GM23248 (cell line): ENCODE results near the gene SSRP1. TPM values are rescaled to one million over a fixed set of nuclear protein-coding genes. Genes with fewer than 3 reads are reported as not detected.

Experiments
- DNase-seq: peaks from one replicate; pipeline ENCODE4 v3.0.0-alpha.2; 2015
- H2AFZ ChIP-seq: fragments of 200-600 bp; sonication (generic); 2 replicates; pipeline ENCODE4 v1.6.1; 2016; ENCODE audit warnings: antibody characterized with exemption
- H3F3A ChIP-seq: fragments of 200-600 bp; sonication (generic); 2 replicates; pipeline ENCODE4 v1.6.1; 2016; ENCODE audit warnings: mild to moderate bottlenecking, antibody characterized with exemption, mixed run types; ENCODE audit not compliant: insufficient read depth
- H3K27ac ChIP-seq: fragments of 200-600 bp; sonication (generic); 2 replicates; pipeline ENCODE4 v1.5.1; 2016; ENCODE audit warnings: mild to moderate bottlenecking
- H3K27me3 ChIP-seq: fragments of 200-600 bp; sonication (generic); replicated peaks from 2 replicates; pipeline ENCODE4 v1.6.1; 2016; ENCODE audit warnings: mild to moderate bottlenecking; ENCODE audit not compliant: insufficient read depth
- H3K36me3 ChIP-seq: fragments of 200-600 bp; sonication (generic); 2 replicates; pipeline ENCODE4 v1.6.1; 2016; ENCODE audit warnings: low read depth, mild to moderate bottlenecking
- H3K4me1 ChIP-seq: fragments of 200-600 bp; sonication (generic); 2 replicates; pipeline ENCODE4 v1.6.1; 2016; ENCODE audit warnings: mild to moderate bottlenecking; ENCODE audit not compliant: insufficient read depth
- H3K4me2 ChIP-seq: fragments of 200-600 bp; sonication (generic); one replicate; pipeline ENCODE4 v1.6.1; 2016; ENCODE audit warnings: mild to moderate bottlenecking; ENCODE audit not compliant: unreplicated experiment
- H3K4me3 ChIP-seq: fragments of 200-600 bp; sonication (generic); 2 replicates; pipeline ENCODE4 v1.5.1; 2016; ENCODE audit warnings: mild to moderate bottlenecking
- H3K79me2 ChIP-seq: fragments of 200-600 bp; sonication (generic); 2 replicates; pipeline ENCODE4 v1.6.1; 2016; ENCODE audit warnings: mild to moderate bottlenecking; ENCODE audit not compliant: insufficient read depth
- H3K9ac ChIP-seq: fragments of 200-600 bp; sonication (generic); 2 replicates; pipeline ENCODE4 v1.6.1; 2016; ENCODE audit warnings: mild to moderate bottlenecking
- H3K9me2 ChIP-seq: fragments of 200-600 bp; sonication (generic); 2 replicates; pipeline ENCODE4 v1.6.1; 2016; ENCODE audit warnings: mixed run types, mild to moderate bottlenecking, moderate library complexity; ENCODE audit not compliant: insufficient read depth
- H3K9me3 ChIP-seq: fragments of 200-600 bp; sonication (generic); one replicate; pipeline ENCODE4 v1.6.1; 2017; ENCODE audit warnings: low read depth
- H4K20me1 ChIP-seq: fragments of 200-600 bp; sonication (generic); 2 replicates; pipeline ENCODE4 v1.6.0; 2016; ENCODE audit not compliant: insufficient read depth
- EZH2 ChIP-seq: fragments of 200-600 bp; sonication (generic); IDR thresholded peaks from 2 replicates; pipeline ENCODE4 v1.6.1; 2018; ENCODE audit warnings: antibody characterized with exemption, mild to moderate bottlenecking; ENCODE audit not compliant: insufficient read depth, poor library complexity, severe bottlenecking
- EZH2phosphoT487 ChIP-seq: fragments of 200-600 bp; sonication (generic); IDR thresholded peaks from 2 replicates; pipeline ENCODE4 v1.6.1; 2018; ENCODE audit warnings: antibody characterized with exemption, moderate library complexity, mild to moderate bottlenecking, low read depth; ENCODE audit not compliant: insufficient read depth
- WGBS, 2 experiments: methylation state at CpG; one replicate each; pipeline ENCODE4 v1.1.6; 2015 to 2017; ENCODE audit warnings: low lambda C conversion rate in 2 of 2, low coverage in 1 of 2; ENCODE audit errors: missing lambda C conversion rate in 2 of 2; 5-methylcytosine and 5-hydroxymethylcytosine counted together
- in situ Hi-C: fragments of 300-500 bp; cut with MboI; formaldehyde crosslinking; loops from 2 replicates; pipeline ENCODE4 v1.15.0; 2020
- polyA plus RNA-seq: library from polyadenylated mRNA; unstranded; fragments of >200 nt; fragmentation: Nextera tagmentation; extraction: Ambion mirVana; gene quantifications from 2 replicates; pipeline ENCODE4 v1.2.1, GENCODE V29; 2016
- total RNA-seq: library from RNA; depleted of rRNA; stranded (reverse); fragments of >200 nt; shearing (Covaris generic); gene quantifications from 2 replicates; pipeline ENCODE4 v1.2.3, GENCODE V29; 2014

Gene SSRP1
- total and polyA plus RNA-seq, 2 experiments from 2014 or later, result 29.3 to 76.2 TPM

DNA sequence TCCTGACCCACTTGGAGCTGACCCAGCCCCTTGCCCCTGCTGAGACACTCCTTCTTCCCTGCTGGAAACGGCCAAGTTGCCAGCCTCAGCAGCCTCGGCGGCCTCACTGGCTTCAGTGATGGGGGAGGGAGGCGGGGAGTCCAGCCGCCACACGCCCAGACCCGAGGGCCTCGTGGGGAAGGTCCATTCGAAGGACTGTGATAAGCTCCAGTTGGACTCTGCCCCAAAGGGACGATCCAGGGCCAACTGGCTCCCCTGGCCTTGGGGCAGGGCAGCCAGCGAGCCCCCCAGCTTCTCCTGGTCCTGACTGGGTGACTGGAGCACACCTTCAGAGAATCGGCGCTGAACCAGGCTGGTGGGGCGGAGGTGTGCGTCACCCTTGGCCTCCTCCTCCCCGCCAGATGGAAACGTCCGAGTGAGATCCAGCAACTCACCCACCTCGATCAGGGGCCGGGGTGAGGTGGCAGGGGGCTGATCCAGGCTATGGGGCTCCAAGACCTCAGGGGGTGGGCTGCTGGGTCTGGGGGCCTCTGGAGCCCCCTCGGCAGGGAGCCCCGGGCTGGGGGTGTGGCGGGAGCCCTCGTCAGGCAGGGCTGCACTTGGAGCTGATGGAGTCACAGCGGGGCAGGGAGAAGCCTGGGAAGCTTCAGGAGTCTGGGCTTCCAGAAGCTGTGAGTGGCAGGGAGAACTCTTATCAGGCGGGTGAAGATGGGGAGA, 22.5 kb downstream of the SSRP1 start:
- Histone ChIP-seq H3K79me2 (peaks cover 71% of the 10 kb centered on the region), H4K20me1 (peaks cover 9% of the 10 kb centered on the region; the same call in 1 of the 2 replicates)
- no peak for DNase-seq

DNA sequence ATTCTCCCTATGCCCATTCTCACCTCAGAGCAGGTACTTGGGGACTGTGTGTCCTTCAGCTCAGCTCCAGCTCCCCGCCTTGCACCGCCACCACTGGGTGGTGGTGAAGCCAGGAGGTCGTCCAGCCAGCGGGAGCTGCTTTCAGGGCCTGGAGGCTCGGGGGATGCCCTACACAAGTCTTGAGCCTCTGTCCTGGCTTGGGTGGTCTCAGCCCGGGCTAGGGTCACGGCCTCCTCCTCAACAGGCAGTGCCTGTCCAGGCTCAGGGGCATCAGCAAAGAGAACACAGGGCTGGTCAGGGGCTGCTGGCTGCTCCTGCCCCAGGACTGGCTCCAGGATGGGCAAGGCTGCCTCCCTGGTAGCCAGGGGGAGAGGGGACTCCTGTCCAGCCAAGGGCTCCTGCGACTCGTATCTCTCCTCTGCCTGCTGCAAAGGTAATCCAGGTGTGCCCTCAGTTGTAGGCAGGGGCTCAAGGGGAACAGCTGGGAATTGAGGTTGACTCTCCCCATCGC, 23.1 kb downstream of the SSRP1 start:
- H3K9ac ChIP-seq, result no peak overlapping the region
- in situ Hi-C loops, result no loop called here
- H3K4me1 ChIP-seq, result peaks cover 31% of the 10 kb centered on the region
- H2AFZ ChIP-seq, result no peak overlapping the region
- H3K27ac ChIP-seq, result peak overlapping the region; percentile 85
- no peak overlapping the region for H3K4me3 ChIP-seq
- H3K79me2 ChIP-seq, result peaks cover 71% of the 10 kb centered on the region
- H4K20me1 ChIP-seq, result peaks cover 9% of the 10 kb centered on the region; the same call in 1 of the 2 replicates
- TF ChIP-seq EZH2phosphoT487 (no peak), EZH2 (no peak)
- 82 to 88% methylated on average over 9 to 10 of the region's 10 CpGs for WGBS, 2 experiments
- H3K9me3 ChIP-seq, result no peaks in the 10 kb centered on the region
- peaks cover 39% of the 10 kb centered on the region for H3K36me3 ChIP-seq
- no peaks in the 10 kb centered on the region for H3K27me3 ChIP-seq
- H3K4me2 ChIP-seq, result no peak overlapping the region
- H3K9me2 ChIP-seq, result no peaks in the 10 kb centered on the region
- no peak for DNase-seq
- peaks cover 43% of the 10 kb centered on the region for H3F3A ChIP-seq

More for the DNA sequence above, 22.5 kb downstream of the SSRP1 start:
- Histone ChIP-seq H3K9me3 (no peaks in the 10 kb centered on the region), H3F3A (peaks cover 47% of the 10 kb centered on the region), H3K4me3 (no peak overlapping the region), H3K27ac (no peak overlapping the region), H3K27me3 (no peaks in the 10 kb centered on the region), H3K4me1 (peaks cover 35% of the 10 kb centered on the region), H3K36me3 (peaks cover 37% of the 10 kb centered on the region), H3K9ac (no peak overlapping the region), H3K4me2 (no peak overlapping the region), H3K9me2 (no peaks in the 10 kb centered on the region), H2AFZ (no peak overlapping the region)
- in situ Hi-C loops, result no loop called here
- no peak for TF ChIP-seq EZH2phosphoT487
- TF ChIP-seq EZH2, result no peak
- WGBS, 2 experiments, result 77 to 83% methylated on average over 21 to 25 of the region's 26 CpGs

GRCh38 chr11:57311109-57311936, 24.4 kb downstream of the SSRP1 start:
- Histone ChIP-seq H3K79me2 (peaks cover 69% of the 10 kb centered on the region), H3K9me2 (no peaks in the 10 kb centered on the region), H3K9ac (peak overlapping the region; percentile 75), H3K36me3 (peaks cover 32% of the 10 kb centered on the region), H3K4me1 (peaks cover 38% of the 10 kb centered on the region), H3K9me3 (no peaks in the 10 kb centered on the region), H2AFZ (no peak overlapping the region), H3K4me3 (peak overlapping the region; percentile 68), H3K4me2 (peak overlapping the region; percentile 68), H4K20me1 (peaks cover 4% of the 10 kb centered on the region; the same call in 1 of the 2 replicates), H3F3A (peaks cover 33% of the 10 kb centered on the region), H3K27me3 (no peaks in the 10 kb centered on the region), H3K27ac (peak overlapping the region; percentile 85)
- DNase-seq, result peak; percentile 97
- in situ Hi-C loops, result no loop called here
- 0 to 1% methylated on average over 21 to 31 of the region's 31 CpGs for WGBS, 2 experiments
- TF ChIP-seq EZH2, result no peak
- no peak for TF ChIP-seq EZH2phosphoT487

- H3K36me3 ChIP-seq, result peaks cover 27% of the 10 kb centered on the region
These were observed 25.0 kb downstream of the SSRP1 start for GRCh38 chr11:57310630-57311086.

More at GRCh38 chr11:57310630-57311086, 25.0 kb downstream of the SSRP1 start:
- Histone ChIP-seq H2AFZ (no peak overlapping the region), H3K4me3 (peak overlapping the region; percentile 68), H3K4me1 (peaks cover 42% of the 10 kb centered on the region), H3F3A (peaks cover 30% of the 10 kb centered on the region), H3K27me3 (no peaks in the 10 kb centered on the region), H3K9ac (peak overlapping the region; percentile 75), H3K79me2 (peaks cover 69% of the 10 kb centered on the region), H3K9me3 (no peaks in the 10 kb centered on the region), H3K4me2 (peak overlapping the region; percentile 68), H3K27ac (peak overlapping the region; percentile 85), H3K9me2 (no peaks in the 10 kb centered on the region), H4K20me1 (no peaks in the 10 kb centered on the region)
- DNase-seq, result peak; percentile 67
- TF ChIP-seq EZH2phosphoT487, result no peak
- no peak for TF ChIP-seq EZH2
- in situ Hi-C loops, result no loop called here
- WGBS, 2 experiments, result 8 to 11% methylated on average over 6 of the region's 6 CpGs
